Upper lobe of left lung (tissue), 4 donors: ENCODE results near the gene ABCA8.

ENCODE experiments used
- CTCF ChIP-seq, 6 experiments: fragments of 450-650 bp in 4 of 6; fragments of 200-600 bp in 2 of 6; sonication (generic) in 2 of 6; IDR thresholded peaks; one replicate each; pipeline ENCODE4 v1.5.1; 2016 to 2019; ENCODE audit warnings: antibody characterized with exemption in 6 of 6
- EP300 ChIP-seq, 4 donors: sonication (generic); formaldehyde crosslinking; IDR thresholded peaks; one replicate each; pipeline ENCODE4 v1.5.1; 2017; ENCODE audit warnings: antibody characterized with exemption in 4 of 4, control low read depth in 2 of 4
- POLR2A ChIP-seq, 4 donors: fragments of 450-650 bp; IDR thresholded peaks; one replicate each; pipeline ENCODE4 v1.5.1; 2016 to 2017; ENCODE audit warnings: antibody characterized with exemption in 4 of 4, mild to moderate bottlenecking in 2 of 4

- TF ChIP-seq POLR2A (IDR thresholded peaks at IDR 0.05) (no peak), CTCF (IDR thresholded peaks at IDR 0.05) (no peak), EP300 (IDR thresholded peaks at IDR 0.05) (no peak)
Measured at GRCh38 chr17:68840073-68840472, 115.1 kb downstream of the ABCA8 start.
